KMS-11 (cell line): ENCODE measurements around the gene SLC25A25.

Experiments used
- H2AFZ ChIP-seq: fragments of 200-600 bp; sonication (generic); 2 replicates; pipeline ENCODE4 v1.6.1; 2016; ENCODE audit warnings: antibody characterized with exemption, mixed run types, low read depth
- H3K27ac ChIP-seq: fragments of 200-600 bp; sonication (generic); 2 replicates; pipeline ENCODE4 v1.6.1; 2016; ENCODE audit warnings: mild to moderate bottlenecking, mixed run types
- H3K27me3 ChIP-seq: fragments of 200-600 bp; sonication (generic); 2 replicates; pipeline ENCODE4 v1.6.1; 2017; ENCODE audit warnings: mild to moderate bottlenecking, low read depth, mixed run types, moderate library complexity; ENCODE audit not compliant: insufficient read depth
- H3K36me3 ChIP-seq: fragments of 200-600 bp; sonication (generic); 2 replicates; pipeline ENCODE4 v1.6.1; 2017; ENCODE audit warnings: mild to moderate bottlenecking, mixed run types; ENCODE audit not compliant: insufficient read depth
- H3K4me1 ChIP-seq: fragments of 200-600 bp; sonication (generic); 2 replicates; pipeline ENCODE4 v1.6.1; 2016; ENCODE audit warnings: mild to moderate bottlenecking, low read depth, mixed run types; ENCODE audit not compliant: poor library complexity, severe bottlenecking
- H3K4me2 ChIP-seq: fragments of 200-600 bp; sonication (generic); 2 replicates; pipeline ENCODE4 v1.7.0; 2016; ENCODE audit warnings: mild to moderate bottlenecking, mixed run types
- H3K4me3 ChIP-seq: fragments of 200-600 bp; sonication (generic); IDR thresholded peaks from 2 replicates; pipeline ENCODE4 v1.6.1; 2017; ENCODE audit warnings: low read depth, low read length, mixed read lengths; ENCODE audit not compliant: insufficient read depth
- H3K79me2 ChIP-seq: fragments of 200-600 bp; sonication (generic); 2 replicates; pipeline ENCODE4 v1.6.1; 2016; ENCODE audit warnings: low read depth, mixed run types; ENCODE audit not compliant: insufficient read depth
- H3K9ac ChIP-seq: fragments of 200-600 bp; sonication (generic); 2 replicates; pipeline ENCODE4 v1.6.1; 2016; ENCODE audit warnings: mild to moderate bottlenecking, mixed run types
- H4K20me1 ChIP-seq: fragments of 200-600 bp; sonication (generic); 2 replicates; pipeline ENCODE4 v1.6.1; 2016; ENCODE audit warnings: mild to moderate bottlenecking, mixed run types; ENCODE audit not compliant: insufficient read depth
- CTCF ChIP-seq: fragments of 200-600 bp; sonication (generic); conservative IDR thresholded peaks from 2 replicates; pipeline ENCODE4 v1.6.1; 2017; ENCODE audit warnings: low read depth, mild to moderate bottlenecking, antibody characterized with exemption, low read length, moderate library complexity, mixed read lengths

Gene SLC25A25

GRCh38 chr9:128153947-128154695 is 86.1 kb downstream of the SLC25A25 start:
- TF ChIP-seq CTCF, result no peak
- H3K79me2 ChIP-seq, result no peaks in the 10 kb centered on the region
- H3K36me3 ChIP-seq, result no peaks in the 10 kb centered on the region
- no peak overlapping the region for H3K27ac ChIP-seq
- H3K9ac ChIP-seq, result no peak overlapping the region
- no peaks in the 10 kb centered on the region for H4K20me1 ChIP-seq
- no peaks in the 10 kb centered on the region for H3K4me1 ChIP-seq
- no peak overlapping the region for H2AFZ ChIP-seq
- H3K4me3 ChIP-seq, result no peak overlapping the region
- no peak overlapping the region for H3K4me2 ChIP-seq
- 0 out of 2 replicates have a peak, but pooled peaks cover 2% of the 10 kb centered on the region for H3K27me3 ChIP-seq

GRCh38 chr9:128155736-128156500 is 87.9 kb downstream of the SLC25A25 start:
- no peak overlapping the region for H2AFZ ChIP-seq
- no peak for TF ChIP-seq CTCF

More at GRCh38 chr9:128155736-128156500, 87.9 kb downstream of the SLC25A25 start:
- Histone ChIP-seq H3K4me1 (peaks cover 1% of the 10 kb centered on the region), H3K9ac (no peak overlapping the region), H4K20me1 (no peaks in the 10 kb centered on the region), H3K79me2 (no peaks in the 10 kb centered on the region), H3K4me3 (no peak overlapping the region), H3K27ac (no peak overlapping the region), H3K4me2 (no peak overlapping the region), H3K27me3 (0 out of 2 replicates have a peak, but pooled peaks cover 2% of the 10 kb centered on the region), H3K36me3 (no peaks in the 10 kb centered on the region)
